HG02763 (cell line): ENCODE measurements around the gene ZMAT2.
"Not testable (repeated sequence)": the region's sequence is repeated elsewhere in the genome, so short reads cannot be mapped to it uniquely, and the experiment has no call there.

Source experiments
- ATAC-seq: cut with Tn5 transposase; IDR thresholded peaks from one replicate; pipeline ENCODE4 v1.9.1; 2021; ENCODE audit warnings: mild to moderate bottlenecking, moderate library complexity; ENCODE audit not compliant: unreplicated experiment

ZMAT2 gene

DNA sequence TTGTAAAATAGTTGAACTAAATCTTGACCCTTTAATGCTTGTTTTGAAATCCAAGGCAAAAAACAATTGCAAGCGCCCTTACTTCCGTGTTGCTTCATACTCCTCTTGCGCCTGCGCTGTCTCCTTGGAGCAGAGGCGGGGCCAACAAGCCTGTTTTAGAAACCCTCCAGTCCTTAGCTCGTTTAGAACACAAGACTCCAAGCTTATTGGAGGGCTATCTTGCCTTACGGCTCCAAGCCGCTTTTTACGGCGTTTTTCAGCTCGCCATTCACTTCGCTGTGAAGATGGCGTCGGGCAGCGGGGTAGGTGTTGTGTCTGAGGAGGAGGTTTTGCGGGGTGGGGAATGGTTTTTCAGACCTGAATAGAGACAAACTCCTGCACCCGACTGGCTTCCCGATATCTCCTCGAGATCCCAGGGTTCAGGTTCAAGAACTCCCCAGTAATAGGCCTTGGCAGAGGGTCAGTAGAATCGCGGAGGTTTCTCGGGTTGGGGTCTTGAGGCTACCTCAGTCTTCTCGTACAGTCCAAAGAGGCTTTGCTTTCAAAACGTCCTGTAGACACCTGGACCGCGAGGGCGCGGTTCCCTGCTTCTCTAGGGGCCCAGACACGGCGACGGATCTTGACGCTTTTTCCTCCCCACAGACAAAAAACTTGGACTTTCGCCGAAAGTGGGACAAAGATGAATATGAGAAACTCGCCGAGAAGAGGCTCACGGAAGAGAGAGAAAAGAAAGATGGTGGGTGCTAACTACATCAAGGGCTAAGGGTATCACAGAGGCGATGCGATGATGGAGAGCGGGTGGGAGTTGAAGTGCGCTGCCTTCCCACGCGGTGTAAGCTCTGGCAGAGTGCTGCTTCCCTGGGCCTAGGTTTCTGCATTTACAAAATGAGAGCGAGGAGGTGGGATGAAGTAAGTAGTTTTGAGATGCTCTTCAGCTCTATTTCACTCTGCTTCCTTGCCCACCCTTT lies at the start of gene ZMAT2:
Gene ZMAT2, plus strand, starts transcription at position 271 of the 968 bp plus-strand sequence. Its CDS starts 14 bp downstream, at position 285.
- peak; percentile 97 for ATAC-seq

- ATAC-seq: no peak
Observed at GRCh38 chr5:140658870-140659269, 41.4 kb upstream of the ZMAT2 start.

DNA sequence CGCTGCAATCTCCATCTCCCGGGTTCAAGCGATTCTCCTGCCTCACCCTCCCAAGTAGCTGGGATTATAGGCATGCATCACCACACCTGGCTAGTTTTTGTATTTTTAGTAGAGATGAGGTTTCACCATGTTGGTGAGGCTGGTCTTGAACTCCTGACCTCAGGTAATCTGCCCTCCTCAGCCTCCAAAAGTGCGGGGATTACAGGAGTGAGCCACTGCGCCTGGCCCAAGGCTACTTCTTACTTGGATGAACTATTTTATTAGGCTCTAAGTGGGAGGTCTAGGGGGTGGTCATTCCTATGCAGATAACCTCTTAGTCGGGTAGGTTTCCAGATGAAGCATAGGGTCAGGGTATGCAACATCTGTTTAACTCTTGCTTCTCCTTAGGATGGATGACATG lies 39.9 kb upstream of the ZMAT2 start:
- not testable (repeated sequence) for ATAC-seq

GRCh38 chr5:140664030-140664358 lies 36.3 kb upstream of the ZMAT2 start:
- ATAC-seq: no peak

DNA sequence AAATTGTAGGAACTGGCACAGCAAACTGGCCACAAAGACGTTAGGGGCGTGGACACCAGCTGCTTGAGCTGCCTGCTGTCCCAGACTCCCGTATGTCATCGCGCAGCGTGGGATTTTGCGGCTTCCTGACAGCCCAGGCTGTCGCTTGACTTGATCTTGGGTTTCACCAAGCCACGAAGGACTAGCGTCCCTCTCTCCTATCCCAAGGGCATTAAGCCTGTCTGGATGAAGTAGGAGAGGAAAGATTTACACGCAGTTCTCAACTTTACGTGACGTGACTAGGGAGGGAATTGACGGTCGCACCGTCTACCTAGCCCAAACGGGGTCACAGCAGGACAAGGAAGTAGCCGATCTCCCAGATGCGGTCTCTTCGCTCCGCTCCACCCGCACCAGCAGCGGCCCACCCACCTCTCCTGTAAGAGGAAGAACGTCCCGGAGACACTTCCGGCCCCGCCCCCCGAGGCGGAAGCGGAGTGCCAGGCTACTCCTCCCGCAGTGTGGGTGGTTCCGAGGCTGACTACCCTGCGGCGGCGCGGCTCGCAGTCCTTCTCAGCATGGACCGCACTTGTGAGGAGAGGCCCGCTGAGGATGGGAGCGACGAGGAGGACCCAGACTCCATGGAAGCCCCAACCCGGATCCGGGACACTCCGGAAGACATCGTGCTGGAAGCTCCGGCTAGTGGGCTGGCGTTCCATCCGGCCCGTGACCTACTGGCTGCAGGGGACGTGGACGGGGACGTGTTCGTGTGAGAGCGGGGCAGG lies 35.7 kb upstream of the ZMAT2 start, which contains the start of gene WDR55:
Gene WDR55, plus strand, starts transcription at position 546 of the 761 bp plus-strand sequence. Its CDS starts 9 bp downstream, at position 555.
- ATAC-seq: peak; percentile 98

DNA sequence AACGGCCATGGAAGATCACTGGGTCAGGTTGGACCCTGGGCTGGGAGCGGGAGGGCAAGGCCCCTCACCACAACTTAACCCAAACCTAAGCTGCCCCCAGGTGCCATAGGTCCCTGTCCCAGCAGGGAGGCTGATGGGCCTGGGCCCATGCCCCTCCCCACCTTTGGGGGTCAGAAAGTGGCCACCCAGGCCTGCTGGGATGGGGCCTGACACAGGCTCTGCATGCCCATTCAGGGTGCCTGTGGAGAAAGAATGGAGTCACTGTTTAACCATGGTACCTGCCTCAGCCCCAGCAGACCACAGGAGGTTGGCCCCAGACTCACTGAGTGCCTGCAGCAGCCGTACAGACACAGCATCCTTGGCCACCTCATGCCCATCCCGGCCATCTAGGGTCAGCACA lies 29.2 kb upstream of the ZMAT2 start:
- ATAC-seq: not testable (repeated sequence)

GRCh38 chr5:140671472-140672125 lies 28.6 kb upstream of the ZMAT2 start:
- ATAC-seq: no peak

DNA sequence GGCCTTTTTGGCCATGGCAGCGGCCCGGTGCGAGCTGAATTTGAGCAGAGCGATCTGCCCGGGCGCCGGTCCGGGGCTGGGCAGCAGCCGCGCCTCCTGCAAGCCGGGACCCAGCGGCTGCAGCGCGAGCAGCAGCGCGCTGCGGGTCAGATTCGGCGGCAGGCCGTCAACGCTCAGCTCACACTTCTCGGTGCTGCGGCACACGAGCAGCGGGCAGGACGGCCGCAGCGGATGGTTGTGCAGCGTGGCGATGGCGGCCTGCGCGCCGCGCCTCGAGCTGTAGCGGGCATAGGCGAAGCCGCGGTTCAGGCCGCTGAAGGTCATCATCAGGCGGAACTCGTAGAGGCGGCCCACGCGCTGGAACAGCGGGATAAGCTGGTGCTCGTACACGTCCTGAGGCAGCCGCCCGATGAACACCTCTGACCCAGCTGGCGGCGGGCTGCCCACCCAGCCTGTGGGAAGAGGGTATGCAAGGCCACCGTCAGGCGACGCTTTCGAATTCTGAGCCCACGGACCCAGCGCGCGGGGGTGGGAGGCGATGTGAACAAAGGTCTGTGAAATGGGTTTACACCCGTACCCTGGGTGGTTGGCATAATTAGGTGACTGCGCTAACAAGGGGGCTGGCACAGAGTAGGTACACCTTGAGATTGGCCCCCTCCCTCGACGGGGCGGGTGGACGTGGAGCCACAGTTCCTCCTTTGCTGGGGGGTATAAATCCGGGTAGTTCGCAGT lies 27.6 kb upstream of the ZMAT2 start:
- ATAC-seq: no peak

DNA sequence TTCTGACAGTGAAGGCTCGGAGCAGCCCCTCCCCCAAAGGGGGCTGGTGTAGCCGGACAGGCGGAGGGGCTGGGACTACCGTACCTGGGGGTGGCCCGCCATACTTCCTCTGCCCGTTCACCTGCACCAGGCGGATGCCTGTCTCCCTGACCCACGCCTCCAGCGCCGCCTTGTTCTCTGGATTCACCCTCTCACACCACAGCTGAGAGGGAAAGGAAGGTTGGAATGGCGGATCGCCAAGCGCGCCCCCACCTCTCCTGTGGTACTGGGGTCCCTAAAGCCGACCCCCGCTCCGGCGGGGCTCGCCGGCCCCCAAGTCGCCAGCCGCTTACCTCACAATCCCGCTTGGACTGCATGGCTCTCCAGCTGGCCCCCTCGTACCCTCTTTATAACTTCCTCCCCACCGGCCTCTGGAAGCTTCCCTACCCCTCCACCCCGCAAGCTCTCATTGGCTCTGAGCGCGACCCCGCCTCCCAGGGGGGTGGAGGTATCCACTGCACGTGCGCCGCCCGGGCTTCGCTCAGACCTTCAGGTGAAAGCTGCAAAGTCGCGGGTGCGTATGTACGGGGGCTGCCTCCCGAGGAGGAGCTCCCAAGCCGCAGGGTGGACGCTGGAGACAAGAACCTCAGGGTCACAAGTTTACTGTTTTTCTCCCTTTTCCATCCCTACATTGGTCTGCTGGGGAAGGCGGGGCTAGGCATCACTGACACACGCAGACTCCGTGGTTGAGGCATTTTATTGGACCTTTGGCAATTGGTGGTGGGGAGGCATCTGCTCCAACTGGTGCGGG lies 26.9 kb upstream of the ZMAT2 start, which contains the start of gene DND1:
Gene DND1, minus strand, starts transcription at position 390 of the 790 bp plus-strand sequence. Its CDS starts 34 bp downstream, at position 356.
- no peak for ATAC-seq

GRCh38 chr5:140674211-140674610 lies 26.0 kb upstream of the ZMAT2 start:
- no peak for ATAC-seq

DNA sequence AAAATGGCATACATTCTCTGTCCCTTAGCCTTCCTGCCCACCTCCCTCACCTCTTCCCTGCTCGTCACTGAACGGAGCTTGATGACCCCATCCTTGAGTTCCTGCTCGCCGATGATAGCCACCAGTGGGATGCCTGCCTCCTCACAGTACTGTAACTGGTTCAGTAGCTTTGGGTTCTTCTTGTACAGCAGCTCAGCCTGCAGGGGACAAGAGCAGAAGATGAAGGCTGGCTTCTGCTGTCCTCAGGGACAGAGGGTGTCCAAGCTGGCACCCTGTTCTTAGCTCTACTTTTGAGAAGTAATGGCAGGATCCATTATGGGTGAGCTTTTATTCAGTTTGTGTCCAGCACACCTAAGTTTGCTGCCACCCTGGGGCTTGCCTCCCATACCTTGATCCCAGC lies 25.6 kb upstream of the ZMAT2 start:
- ATAC-seq: no peak

GRCh38 chr5:140677947-140678346 lies 22.3 kb upstream of the ZMAT2 start:
- no peak for ATAC-seq

DNA sequence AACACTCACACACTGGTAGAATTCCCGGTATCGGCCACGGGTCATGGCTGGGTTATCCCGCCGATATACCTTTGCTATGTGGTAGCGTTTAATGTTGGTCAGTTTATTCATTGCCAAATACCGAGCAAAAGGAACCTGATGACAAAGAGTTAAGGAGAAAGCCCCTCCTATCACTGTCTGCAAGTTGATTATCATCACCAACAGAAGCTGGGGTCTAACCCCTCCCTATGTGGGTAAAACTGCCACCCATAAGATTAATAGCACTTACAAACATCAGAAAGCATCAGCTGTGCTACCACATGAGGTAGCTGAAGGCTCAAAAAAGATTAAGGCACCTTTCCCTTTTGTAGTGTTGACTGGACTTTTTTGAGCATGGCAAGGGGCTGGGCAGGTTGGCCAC lies 21.3 kb upstream of the ZMAT2 start:
- ATAC-seq: no peak

DNA sequence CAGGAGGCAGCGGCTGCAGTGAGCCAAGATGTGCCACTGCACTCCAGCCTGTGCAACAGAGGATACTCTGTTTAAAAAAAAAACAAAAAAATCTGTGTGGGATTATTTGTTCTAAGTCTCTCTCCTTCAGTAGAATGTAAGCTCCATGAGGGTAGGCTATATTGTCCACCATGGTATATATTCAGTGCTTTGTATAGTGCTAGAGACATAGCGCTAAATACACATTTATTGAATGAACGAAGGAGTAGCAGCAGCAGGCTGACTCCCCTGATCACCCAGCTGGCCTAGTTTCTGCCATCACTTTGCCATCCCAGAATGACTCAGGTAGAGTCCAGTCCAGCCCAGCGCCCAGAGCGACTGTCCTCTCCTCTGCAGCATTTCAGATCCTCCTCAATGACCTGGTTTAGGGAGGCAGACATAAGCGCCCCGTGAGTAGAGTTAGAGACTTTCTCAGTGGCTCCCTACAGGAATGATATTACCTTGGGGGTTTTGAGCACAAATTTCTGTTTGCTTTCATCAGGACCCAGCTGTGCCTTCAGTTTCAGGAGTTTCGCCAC lies 9.8 kb upstream of the ZMAT2 start:
- no peak for ATAC-seq

GRCh38 chr5:140690941-140691924 lies 9.0 kb upstream of the ZMAT2 start, which contains the start of the genes HARS1 and HARS2:
TSS of gene HARS1 (minus strand) at chr5:140691370. CDS start at chr5:140691304, 66 bp downstream.
TSS of gene HARS2 (plus strand) at chr5:140691455. CDS start at chr5:140691649, 194 bp downstream.
- peak; percentile 96 for ATAC-seq

GRCh38 chr5:140694276-140694675 lies 6.0 kb upstream of the ZMAT2 start:
- no peak for ATAC-seq

GRCh38 chr5:140696891-140697492 lies 3.3 kb upstream of the ZMAT2 start:
- no peak for ATAC-seq
